ENCODE data around the gene ARHGAP26.

- TF ChIP-seq YY1 (IDR thresholded peaks at IDR 0.05; ENCODE audit: insufficient read depth, insufficient read length) (no peak), SUZ12 (IDR thresholded peaks at IDR 0.05; ENCODE audit: extremely low read depth, insufficient read depth, insufficient read length) (no peak)
Measured at GRCh38 chr5:142789206-142789605, 19.0 kb downstream of the ARHGAP26 start.

Measured in NT2/D1 (cell line).